GM18520 (cell line): ENCODE data around the gene TH.
"Not testable (repeated sequence)": the region's sequence is repeated elsewhere in the genome, so short reads cannot be mapped to it uniquely, and the experiment has no call there.

Source experiments
- ATAC-seq: cut with Tn5 transposase; IDR thresholded peaks from one replicate; pipeline ENCODE4 v1.9.1; 2021; ENCODE audit not compliant: unreplicated experiment

TH gene

DNA sequence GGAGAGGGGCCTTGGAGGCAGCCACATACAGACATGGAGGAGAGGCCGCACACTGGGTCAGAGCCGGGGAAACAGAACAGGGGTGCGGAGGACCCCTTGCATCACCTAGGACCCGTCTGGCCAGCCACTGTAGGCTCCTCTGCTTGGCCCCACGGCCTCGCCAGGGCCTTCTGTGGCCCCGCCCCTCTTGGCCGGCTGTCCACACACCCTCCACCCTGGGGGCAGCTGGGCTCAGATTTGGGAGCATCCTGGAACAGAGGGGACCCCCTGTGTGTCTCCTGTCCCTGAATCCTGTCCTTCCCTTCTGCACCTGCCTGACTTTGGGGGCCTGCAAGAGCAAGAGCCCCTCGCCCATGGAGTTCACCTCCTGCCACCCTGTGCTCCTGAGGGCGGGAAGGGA is 7.9 kb upstream of the TH start:
- ATAC-seq = no peak

DNA sequence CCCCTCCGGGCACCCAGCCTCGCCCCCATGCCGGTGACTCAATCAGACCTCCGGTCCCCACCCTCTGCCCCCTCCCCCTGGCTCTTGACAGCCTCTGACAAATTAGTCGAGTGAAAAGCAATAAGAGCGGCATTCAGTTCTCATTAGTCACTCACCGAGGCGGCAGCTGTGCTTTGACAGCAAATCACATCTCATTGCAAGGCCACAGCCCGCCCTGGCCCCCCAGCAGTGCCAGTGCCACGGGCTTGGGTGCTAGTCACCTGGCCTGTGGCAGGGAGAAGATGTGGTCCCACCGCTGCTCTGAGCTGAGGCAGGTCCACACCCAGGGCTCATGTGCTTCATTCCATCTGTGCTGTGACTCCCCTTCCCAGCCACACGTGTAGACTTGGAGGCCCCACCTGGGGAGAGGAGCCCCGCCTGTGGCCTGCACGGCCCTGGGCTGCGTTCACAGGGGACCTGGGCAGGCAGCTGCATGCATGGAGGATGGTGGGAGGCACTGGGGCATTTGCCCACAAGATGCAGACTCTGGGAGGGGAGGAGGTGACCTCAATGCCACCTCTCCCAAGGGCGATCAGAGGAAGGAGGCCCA is 7.4 kb upstream of the TH start:
- ATAC-seq = no peak

DNA sequence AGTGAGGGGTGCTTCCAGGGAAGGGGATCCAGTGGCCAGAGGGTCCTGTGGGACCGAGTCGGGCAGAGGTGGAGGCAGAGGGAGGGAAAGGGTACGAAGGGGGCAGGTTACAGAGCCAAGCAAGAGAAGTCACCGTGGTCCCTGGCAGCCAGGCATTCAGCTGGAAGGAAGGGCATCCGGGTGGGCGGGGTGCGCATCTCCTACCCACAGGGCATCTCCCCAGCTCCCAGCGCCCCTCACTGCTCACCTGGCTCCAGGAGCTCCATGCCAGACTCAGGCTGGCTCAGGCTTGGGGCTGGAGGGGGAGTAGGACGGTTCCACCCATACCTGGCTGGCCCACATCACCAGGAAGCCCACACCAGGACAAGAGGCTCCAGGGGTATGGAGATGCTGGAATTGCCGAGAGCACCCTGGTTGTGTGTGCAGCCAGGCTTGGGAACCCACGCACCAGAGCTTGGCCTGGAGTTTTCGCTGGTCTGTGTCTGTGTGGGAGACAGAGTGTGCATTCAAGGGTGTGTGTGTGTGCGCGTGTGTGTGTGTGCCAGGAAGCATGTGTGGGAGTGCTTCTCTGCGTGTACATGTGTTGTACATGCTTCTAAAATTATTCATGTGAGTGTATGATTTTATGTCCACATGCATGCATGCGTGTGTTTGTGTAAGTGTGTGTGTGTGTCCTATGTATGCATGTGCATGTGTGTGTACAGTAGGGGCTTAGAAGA is 6.6 kb upstream of the TH start:
- not testable (repeated sequence) for ATAC-seq

DNA sequence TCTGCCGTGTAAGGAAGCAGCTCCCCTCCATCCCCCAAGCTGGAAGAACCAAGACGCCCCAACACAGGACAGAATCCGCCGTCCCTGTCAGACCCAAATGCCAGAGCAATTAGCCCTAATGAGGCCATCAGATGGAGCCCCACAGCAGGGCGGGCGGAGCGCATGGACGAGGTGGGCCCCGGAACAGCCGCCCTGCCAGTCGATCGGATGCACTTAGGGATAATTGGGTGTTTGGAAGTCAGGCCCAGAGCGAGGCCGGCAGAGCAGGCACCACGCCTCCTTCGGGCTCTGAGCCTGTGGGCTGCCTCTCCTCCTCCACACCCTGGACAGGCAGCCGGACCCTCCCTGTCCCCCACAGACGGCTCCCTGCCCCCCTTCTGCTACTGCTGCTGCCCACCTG is 5.5 kb upstream of the TH start:
- ATAC-seq = no peak

DNA sequence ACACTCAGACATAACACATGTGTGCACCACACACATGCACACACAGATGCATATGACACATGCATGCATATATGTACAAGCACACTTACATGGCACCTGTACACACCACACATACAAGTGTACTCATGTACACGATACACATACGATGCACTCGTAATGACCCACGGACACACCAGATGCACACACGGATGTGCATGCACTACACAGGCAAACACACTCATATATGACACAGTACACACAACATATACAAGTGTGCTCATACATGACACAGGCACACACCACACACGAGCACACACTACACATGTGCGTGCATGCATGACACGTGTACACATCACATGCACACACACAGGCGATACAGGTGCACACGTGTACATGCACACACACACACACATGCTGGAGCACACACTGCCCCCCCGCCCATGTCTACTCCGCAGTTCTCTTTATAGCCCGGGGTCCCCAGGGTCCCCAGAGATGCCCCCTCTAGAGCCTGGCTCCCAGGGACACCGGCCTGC is 4.8 kb upstream of the TH start:
- no peak for ATAC-seq

DNA sequence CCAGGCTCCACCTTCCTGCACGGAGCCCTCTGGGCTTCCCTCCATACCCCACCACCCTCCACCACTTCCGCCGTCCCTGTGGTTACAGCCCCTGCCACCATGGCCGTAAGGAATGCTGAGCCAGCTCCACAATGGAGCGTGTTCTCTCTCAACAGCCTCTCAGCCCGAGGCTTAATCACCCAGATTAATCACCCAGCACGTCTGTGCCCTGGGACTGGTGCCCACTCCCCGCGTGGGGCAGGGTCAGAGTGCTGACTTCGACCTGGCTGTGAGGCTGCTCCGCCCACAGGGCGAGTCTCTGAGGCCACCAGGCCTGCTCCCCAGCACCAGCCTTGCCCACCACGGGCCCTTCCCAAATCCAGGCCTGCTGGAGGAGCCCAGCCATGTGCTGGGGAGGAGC is 4.0 kb upstream of the TH start:
- ATAC-seq = no peak

DNA sequence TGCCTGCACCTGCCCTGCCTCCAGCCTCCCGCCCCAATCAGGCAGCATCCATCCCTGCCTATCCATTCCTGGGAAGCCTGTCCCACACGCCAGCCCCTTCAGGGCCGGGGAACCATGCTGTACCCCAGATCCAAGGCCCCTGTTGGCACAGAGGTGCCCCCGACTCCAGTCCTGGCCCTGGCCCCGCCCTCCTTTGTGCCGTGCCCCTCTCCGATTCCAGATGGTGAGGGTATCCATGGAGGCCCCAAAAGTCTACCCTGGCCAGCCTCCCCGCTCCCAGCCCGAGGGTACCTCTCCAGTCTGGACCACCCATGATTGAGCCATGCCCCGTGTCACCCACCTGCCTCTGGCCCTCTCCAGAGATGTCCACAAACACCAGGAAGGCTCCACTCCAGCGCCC is 2.7 kb upstream of the TH start:
- ATAC-seq = no peak

DNA sequence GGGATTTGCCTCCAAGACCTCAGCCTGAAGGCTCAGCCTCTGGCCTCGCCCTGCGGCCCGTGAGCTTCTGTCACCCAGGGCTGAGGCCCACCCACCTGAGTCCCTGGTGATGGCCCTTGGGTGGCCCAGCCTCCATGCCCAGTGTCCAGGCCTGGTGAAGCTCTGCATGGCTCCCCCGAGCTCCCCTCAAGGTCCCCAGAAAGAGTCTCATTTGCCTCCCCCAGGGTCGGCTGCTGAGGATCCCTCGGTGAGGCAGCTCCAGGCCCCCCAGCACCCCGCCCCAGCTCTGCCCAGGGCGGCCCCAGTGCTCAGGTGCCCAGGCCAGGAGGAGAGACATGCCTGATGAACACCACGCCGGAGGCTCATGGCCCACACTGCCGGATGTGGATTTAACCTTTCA is 2.1 kb upstream of the TH start:
- no peak for ATAC-seq

DNA sequence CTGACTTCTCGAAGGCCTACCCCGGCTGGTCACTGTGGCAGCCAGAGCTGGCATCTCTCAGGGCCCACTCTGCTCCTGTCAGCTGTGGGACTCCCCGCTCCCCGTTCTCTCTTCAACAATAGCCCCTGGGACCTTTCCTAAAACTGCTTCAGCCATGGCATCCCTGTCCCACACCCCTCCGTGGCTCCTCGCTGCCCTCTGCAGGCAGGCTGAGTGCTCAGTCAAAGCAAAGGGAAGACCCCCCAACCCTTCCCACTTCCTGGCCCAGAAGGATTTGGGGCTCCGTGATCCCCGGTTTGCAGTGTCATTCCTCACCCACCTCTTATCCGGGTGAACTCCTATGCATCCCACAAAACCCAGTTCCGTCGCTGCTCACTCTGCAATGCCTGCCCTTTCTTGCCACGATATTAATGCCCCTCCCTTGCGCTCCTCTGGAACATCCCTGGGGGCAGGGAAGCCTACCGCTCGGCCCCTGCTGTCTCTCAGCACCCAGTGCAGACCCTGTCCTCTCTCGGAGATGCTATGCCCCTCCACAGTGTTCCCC is 1.6 kb upstream of the TH start:
- no peak for ATAC-seq

DNA sequence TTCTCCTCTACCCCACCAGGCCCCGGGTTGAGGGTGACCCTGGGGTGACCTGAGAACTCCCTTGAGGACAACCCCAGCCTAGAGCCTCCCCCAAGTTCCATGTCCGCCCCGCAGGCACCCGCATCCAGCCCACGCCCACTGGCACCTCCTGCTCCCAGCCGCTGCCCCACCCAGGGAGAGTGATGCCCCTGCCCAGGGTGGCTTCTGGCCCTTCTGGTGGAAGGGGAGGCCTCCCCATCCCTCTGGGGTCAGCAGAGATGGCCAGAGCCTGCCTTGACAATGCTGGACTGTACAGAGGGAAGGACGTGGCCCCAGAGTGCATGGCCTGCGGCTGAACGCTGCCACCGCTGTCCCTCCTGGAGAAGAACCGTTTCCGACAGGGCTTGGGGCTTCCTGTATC is 1.1 kb upstream of the TH start:
- no peak for ATAC-seq

DNA sequence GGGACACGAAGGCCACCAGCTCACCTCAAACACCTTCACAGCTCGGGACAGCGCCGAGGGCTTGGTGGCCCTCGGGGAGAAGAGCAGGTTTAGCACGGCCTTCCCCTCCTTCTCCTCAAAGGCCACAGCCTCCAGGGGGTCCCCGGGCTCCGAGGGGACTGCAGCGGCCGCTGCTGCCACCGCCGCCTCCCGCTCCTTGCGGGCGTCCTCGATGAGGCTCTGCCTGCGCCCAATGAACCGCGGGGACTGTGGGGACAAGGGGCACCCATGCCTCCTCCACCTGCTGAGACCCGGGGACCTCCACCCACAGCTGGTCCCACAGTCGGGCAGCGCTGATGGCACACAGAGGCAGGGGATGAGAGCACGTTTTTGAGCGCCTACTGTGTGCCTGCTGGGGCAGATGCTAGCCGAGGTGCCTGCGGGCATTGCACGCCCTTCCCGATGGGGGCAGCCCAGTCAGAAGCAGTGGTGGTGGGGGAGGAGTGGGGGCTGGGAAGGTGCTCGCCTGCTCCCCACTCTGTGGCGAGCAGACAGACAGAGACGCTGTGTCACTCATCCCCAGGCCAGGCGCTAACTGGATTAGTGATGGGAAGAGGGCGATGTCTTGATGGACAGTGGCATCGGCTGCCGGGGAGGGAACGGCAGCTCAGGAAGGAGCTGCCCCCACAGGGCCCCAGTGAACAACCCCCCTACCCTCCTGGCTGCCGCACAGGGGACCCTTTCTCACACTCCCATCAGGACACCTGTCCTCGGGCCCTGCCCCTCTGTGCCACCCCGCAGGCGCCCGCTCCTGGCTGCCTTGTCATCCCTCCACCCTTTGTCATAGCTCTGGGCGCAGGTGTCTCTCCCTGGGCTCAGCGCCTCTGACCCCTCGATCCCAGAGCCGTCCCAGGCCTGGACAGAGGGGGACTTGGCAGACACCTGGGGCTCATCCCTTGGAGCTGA is 1.7 kb downstream of the TH start:
- ATAC-seq = no peak

DNA sequence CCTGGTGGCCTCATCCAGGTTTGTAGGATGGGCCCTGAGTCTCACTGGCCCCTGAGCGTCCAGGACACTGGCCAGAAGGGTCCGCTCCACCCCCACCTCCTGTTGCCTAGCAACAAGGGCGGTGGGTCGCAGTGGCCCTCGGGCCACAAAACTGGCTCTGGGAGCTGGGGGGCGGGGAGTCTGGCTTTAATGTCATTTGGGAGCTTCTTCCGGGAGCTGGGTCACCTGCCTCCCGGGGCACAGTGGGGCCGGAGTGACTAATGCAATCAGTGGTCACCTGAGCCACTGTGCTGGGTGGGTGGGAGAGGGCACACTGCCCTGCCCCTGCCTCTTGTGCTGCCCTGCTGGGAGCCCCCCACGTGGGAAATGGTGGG is 2.6 kb downstream of the TH start:
- ATAC-seq = no peak

DNA sequence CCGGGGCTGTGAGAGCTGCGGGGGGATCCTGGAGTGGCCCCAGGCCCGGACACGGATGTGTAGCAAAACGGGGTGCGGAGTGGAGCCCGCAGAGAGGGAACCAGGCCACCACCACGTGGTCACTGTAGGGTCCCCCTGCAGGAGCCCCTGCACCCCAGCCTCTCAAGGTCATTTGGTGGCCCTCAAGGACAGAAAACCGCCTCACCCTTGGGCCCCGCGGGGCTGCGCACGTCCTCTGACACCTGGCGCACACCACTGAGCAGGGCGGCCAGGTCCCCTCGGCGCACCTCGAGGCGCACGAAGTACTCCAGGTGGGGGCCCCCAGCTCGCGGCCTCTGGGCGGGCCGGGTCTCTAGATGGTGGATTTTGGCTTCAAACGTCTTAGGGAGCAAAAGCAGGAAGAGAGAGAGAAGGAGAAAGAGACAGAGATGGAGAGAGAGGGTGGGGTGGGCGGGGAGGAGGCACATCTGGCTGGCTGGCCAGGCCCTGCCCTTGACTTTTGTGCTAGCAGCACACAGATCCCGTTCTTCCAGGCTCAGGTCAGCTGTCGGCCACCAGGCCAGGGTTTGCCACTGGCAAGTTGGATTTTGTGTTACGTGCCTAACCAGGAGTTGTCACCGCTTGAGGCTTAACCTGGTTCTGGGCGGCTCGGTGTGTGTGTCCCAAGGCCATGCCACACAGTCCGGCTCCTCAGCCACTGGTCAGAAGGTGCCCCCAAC is 3.2 kb downstream of the TH start:
- no peak for ATAC-seq

DNA sequence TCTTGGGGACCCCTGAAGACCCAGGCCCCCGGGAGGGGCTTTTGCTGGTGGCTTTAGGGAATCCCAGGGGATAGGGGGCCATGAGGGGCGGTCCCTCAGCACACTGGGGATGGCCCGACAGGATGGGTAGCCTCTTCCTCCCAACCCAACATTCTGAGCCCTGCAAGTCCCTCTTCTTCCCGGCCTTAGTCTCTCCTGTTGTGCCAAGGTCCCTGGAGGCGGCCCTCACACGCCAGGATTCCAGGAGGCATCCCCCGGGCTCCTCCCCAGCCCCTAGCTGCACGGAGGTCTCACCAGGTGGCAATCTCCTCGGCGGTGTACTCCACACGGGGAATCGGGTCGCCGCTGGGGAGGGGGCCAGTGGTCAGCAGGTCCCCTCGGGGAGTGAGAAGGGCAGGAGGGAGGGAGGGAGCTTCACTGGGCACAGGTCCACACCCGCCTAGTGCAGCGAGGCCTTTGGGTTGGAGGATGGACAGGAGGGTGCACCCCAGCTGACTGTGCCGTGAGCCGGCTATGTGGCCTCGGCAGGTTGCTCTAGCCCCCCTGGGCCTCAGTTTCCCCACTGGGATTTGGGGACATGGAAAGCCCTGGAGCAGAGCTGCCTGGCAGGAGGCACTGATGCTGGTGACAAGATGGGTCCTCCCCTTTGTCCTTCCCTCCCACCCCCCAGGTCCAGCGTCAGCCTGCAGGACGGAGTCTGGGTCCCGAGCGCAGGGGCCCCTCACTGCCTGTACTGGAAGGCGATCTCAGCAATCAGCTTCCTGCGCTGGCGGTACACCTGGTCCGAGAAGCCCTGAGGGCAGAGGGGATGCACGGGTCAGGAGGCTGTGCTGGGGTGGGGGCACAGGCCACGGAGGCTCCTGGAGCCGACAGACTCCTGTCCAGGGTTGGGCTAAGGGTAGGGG is 4.2 kb downstream of the TH start:
- no peak for ATAC-seq

DNA sequence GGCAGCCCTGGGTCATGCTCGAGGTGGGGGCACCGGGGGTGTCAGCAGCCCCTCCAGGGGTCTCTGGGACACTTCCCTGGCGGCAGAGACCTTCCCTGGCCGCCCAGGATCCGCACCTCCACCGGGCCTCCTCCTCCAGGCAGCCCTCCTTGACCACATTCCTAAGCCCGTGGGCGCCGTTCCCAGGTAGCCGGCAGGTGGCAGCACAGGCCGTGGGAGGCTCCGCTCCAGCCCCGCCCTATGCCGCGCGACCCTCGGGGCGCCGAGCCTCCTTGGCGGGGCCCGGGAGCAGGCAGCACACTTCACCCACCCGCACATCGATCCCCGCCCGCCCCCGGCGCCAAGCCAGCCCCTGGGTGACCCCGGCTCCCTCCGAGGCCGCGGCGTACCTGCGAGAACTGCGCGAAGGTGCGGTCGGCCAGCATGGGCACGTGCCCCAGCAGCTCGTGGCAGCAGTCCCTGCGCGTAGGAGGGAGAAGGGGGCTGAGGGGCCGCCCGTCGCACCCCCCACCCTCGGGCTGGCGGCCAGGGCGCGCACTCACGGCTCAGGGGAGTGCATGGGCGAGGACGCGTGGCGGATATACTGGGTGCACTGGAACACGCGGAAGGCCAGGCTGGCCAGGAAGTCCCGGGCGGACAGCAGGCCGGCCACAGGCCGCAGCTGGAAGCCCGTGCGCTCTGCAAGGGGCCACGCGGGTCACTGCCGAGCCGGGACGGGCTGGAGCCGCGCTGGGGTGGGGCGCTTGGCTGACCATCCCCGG is 5.3 kb downstream of the TH start:
- ATAC-seq = no peak

DNA sequence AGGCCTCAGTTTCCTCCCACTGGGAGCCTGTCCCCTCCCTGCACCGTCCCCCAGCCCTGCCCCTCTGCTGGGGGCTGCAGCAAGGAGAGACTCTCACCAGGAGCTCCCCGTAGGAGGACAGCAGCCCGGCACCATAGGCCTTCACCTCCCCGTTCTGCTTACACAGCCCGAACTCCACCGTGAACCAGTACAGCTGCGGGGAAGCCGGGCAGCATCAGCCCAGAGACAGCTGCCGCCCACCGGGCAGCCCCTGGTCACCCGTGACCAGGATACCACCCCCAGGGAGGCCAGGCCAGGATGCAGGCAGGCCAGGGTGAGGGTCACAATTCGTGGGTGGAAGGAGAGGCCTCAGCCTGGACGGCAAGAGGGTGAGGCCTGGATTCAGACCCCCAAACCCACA is 6.0 kb downstream of the TH start:
- no peak for ATAC-seq

DNA sequence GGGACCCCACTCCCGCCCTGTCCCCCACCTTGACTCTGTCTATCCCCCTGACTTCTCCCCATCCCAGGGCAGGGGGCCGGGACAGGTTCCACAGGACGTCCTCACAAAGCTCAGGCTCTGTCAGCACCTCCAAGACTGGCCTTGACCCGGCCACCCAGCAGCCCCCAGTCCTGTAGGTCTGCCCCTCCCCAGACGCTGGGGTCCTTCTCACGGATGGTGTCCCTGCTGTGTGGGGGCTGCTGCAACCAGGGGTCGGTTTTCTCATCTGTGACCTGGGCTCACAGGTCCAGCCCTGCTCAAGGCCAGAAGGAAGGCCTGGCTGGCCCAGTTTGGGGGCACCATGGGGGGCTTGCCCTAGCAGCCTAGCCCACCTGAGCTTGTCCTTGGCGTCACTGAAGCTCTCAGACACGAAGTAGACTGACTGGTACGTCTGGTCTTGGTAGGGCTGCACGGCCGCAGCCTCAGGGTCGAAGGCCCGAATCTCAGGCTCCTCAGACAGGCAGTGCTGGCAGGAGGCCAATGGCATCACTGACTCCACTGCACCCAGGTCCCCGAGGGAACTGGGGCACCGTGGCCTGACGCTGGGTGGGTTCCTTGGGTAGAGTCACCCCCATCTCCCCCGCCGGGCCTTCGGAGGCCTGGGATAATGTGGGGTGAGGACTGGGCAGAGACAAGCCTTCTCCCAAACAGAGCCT is 6.6 kb downstream of the TH start:
- ATAC-seq = no peak

DNA sequence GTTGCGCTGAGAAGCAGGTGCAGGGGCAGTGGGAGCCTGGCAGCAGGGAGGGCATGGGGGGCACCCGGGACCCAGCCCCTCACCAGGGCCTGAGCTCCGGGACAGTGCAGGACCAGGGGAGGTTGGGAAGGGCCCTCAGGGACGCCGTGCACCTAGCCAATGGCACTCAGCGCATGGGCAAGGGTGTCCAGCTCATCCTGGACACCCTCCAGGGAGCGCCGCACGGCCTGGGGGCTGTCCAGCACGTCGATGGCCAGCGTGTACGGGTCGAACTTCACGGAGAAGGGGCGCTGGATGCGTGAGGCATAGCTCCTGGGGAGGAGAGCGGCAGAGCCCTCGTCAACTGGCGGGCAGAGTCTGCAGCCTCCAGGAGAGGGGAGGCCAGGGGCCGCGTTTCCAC is 7.5 kb downstream of the TH start:
- ATAC-seq = no peak
